Muscle of leg (tissue), 11 donors: Measurements from ENCODE around the gene BNIP3. TPM values are rescaled to one million over a fixed set of nuclear protein-coding genes. Genes with fewer than 3 reads are reported as not detected.

Experiments used
- DNase-seq: peaks from one replicate; pipeline ENCODE4 v3.0.0; 2013
- H3K27ac ChIP-seq: one replicate; pipeline ENCODE4 v1.5.1; 2013; ENCODE audit warnings: mild to moderate bottlenecking, low read length, control low read depth
- H3K27me3 ChIP-seq: one replicate; pipeline ENCODE4 v1.6.1; 2013; ENCODE audit warnings: low read length; ENCODE audit not compliant: control insufficient read depth, insufficient read depth
- H3K36me3 ChIP-seq: one replicate; pipeline ENCODE4 v1.6.1; 2013; ENCODE audit warnings: low read length; ENCODE audit not compliant: control insufficient read depth, insufficient read depth
- H3K4me1 ChIP-seq: one replicate; pipeline ENCODE4 v1.6.1; 2013; ENCODE audit warnings: low read length; ENCODE audit not compliant: control insufficient read depth, insufficient read depth
- H3K4me3 ChIP-seq: one replicate; pipeline ENCODE4 v1.5.1; 2013; ENCODE audit warnings: low read length, control low read depth
- H3K9me3 ChIP-seq: replicated peaks from 2 replicates; pipeline ENCODE4 v1.6.1; 2013; ENCODE audit warnings: low read depth, low read length; ENCODE audit not compliant: control insufficient read depth
- WGBS: methylation state at CpG from one replicate; pipeline ENCODE4 v1.1.5; 2013; ENCODE audit warnings: missing lambda C conversion rate; ENCODE audit not compliant: insufficient coverage; 5-methylcytosine and 5-hydroxymethylcytosine counted together
- polyA plus RNA-seq, 8 donors: library from polyadenylated mRNA; unstranded; fragments of 120-200 nt; gene quantifications; one replicate each; pipeline versions ENCODE4 v1.2.1 to v1.2.3, GENCODE V29; 2013; ENCODE audit warnings: inconsistent platforms in 1 of 8, low replicate concordance in 1 of 8; ENCODE audit not compliant: insufficient read length in 8 of 8, insufficient read depth in 1 of 8
- total RNA-seq: library from RNA; stranded (reverse); fragments of 120-200 nt; gene quantifications from one replicate; pipeline ENCODE4 v1.2.4, GENCODE V29; 2013

Gene BNIP3
- total and polyA plus RNA-seq, 9 donors, result 34.6 to 44.6 (median 40.0) TPM

DNA sequence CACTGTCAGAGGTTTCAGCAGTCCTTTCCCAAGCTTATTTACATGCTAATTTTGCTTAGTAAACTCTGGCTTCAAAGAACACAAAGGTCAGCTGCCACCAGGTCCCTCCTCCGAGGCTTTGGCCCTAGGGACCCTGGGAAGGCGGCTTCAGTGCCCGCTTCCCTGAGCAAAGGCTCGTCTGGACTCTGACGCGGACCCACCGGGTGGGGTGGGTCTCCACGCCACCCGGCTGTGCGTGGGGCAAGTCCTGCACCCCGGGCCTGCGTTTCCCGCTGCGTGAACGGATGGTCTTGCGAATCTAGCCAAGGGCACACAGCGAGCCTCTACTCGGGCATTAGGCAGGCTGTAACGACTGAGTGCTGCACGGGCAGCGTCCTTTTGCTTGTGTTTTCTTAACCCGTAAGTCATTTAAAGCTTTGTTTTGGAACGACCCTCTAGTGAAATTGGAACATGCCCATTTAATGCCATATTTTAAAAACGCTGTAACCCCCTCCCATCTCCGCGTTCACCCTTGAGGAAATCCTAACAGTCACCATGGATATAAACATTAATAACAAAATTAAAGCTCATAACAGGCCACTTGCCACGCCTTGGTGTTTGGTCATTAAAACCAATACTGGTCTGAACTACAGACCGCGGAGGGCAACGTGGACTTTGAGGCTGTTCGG lies 828 bp downstream of the BNIP3 start:
- peak; percentile 25 for DNase-seq
- Histone ChIP-seq H3K4me3 (peak overlapping the region; percentile 66), H3K27me3 (peaks cover 13% of the 10 kb centered on the region), H3K27ac (no peak overlapping the region), H3K36me3 (peaks cover 3% of the 10 kb centered on the region), H3K4me1 (peaks cover 21% of the 10 kb centered on the region), H3K9me3 (peaks cover 1% of the 10 kb centered on the region)
- 3% methylated on average over 30 of the region's 31 CpGs for WGBS

DNA sequence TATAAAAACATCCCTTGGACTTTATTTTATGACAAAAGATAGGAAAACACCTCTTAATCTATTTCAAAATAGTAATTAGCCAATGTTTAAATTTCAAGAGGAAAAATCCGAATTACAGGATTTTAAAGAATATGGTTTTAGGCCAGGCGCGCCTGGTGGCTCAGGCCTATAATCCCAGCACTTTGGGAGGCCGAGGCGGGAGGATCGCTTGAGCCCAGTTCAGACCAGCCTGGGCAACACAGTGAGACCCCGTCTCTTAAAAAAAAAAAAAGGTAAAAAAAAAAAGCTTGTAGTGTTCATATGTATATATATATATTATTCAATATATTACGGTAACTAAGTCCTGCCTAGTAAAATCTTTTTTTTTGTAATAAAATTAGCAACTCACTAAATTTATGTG lies 1.4 kb downstream of the BNIP3 start:
- no peaks in the 10 kb centered on the region for H3K9me3 ChIP-seq
- peaks cover 13% of the 10 kb centered on the region for H3K27me3 ChIP-seq
- H3K36me3 ChIP-seq, result peaks cover 3% of the 10 kb centered on the region
- H3K4me1 ChIP-seq, result peaks cover 21% of the 10 kb centered on the region
- H3K27ac ChIP-seq, result no peak overlapping the region
- H3K4me3 ChIP-seq, result peak overlapping the region; percentile 4
- DNase-seq, result no peak
- WGBS, result no CpG with 5 or more reads among the region's 8 CpGs

DNA sequence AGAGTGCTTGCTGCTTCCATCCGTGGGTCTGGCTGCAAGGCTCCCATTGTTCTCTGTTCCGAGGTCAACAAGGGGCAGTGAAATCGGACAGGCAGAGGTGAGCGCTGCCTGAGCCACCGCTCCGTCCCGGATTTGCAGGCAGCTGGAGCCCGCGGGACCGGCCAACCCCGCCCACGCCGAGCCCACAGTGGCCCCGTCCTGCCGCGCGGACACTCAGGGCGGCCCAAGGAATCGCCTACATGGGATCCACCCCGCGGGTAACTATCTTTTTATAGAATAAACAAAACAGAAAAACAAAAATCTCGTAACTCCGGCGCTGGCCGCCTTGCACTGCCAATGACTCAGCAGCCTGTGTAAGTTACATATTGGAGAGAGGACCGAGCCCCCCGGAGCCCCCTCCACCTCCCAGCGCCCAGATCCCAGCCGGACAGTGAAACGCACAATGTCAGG lies 1.9 kb downstream of the BNIP3 start:
- WGBS, result under 1% methylated on average over 13 of the region's 30 CpGs
- no peaks in the 10 kb centered on the region for H3K9me3 ChIP-seq
- H3K4me1 ChIP-seq, result peaks cover 21% of the 10 kb centered on the region
- peaks cover 13% of the 10 kb centered on the region for H3K27me3 ChIP-seq
- peak overlapping the region; percentile 4 for H3K4me3 ChIP-seq
- H3K36me3 ChIP-seq, result peaks cover 3% of the 10 kb centered on the region
- H3K27ac ChIP-seq, result no peak overlapping the region
- peak; percentile 31 for DNase-seq

DNA sequence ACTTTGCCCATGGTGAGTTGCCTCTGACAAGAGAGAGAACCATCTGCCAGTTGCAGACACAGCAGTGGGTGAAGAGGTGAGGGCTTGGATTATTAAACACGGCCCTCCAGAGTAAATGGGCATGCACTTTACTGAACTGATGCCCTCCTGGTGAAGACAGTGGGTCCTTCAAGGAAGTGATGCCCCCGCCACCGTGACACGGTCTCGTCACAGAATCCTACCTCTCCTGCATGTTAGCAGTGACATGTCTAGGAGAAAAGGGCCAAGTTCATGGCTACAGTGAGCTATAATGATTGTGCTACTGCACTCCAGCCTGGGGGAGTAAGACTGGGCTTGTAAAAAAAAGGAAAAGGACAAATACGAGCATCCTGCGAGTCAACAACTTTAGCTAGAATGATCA lies 2.4 kb downstream of the BNIP3 start:
- 29% methylated on average over 2 of the region's 7 CpGs for WGBS
- DNase-seq, result no peak
- Histone ChIP-seq H3K27ac (no peak overlapping the region), H3K4me1 (peaks cover 21% of the 10 kb centered on the region), H3K27me3 (peaks cover 13% of the 10 kb centered on the region), H3K36me3 (peaks cover 3% of the 10 kb centered on the region), H3K9me3 (no peaks in the 10 kb centered on the region), H3K4me3 (no peak overlapping the region)

DNA sequence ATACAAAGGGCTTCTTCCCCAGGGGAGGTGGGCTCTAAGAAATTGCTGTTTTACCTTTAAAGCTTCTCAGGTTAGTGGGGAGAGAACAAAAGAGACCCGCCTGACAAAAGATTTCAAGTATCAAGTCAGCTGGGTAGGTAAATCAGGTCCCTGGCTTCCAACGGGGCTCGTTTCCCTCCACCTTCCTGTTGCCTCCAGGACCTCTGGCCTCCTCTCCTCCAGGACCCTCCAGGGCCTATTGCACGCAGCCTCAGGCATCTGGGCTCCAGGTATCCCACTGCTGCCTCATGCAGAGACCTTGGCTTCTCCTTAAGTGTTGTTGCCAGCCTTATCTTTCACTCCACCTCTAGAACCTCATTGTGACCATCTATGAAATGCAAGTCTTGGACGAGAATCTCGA lies 2.9 kb downstream of the BNIP3 start:
- WGBS, result 73% methylated on average over 5 of the region's 6 CpGs
- Histone ChIP-seq H3K27ac (no peak overlapping the region), H3K27me3 (peaks cover 13% of the 10 kb centered on the region), H3K4me1 (peaks cover 21% of the 10 kb centered on the region), H3K36me3 (peaks cover 3% of the 10 kb centered on the region), H3K9me3 (no peaks in the 10 kb centered on the region), H3K4me3 (no peak overlapping the region)
- no peak for DNase-seq

DNA sequence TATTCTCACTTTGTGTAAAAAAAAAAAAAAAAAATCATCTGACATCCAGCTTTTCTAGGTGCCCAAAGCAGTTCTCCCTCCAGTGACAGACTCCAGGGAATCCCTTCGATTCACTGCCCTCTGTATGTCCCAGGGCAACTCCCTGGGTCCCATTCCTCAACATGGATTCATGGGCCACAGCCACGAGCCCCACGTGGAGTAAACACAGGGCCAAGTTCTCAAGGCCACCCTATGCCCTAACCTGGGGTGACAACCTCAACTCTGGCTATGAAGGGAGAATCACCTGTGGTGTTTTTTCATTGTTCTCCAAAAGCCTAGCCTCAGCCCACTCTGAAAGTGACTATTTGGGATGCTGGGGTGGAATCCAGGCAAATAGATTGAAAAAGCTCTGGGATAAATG lies 3.4 kb downstream of the BNIP3 start:
- DNase-seq, result no peak
- H3K27me3 ChIP-seq, result peaks cover 13% of the 10 kb centered on the region
- H3K27ac ChIP-seq, result no peak overlapping the region
- H3K4me1 ChIP-seq, result peaks cover 25% of the 10 kb centered on the region
- WGBS, result 100% methylated on average over 1 of the region's 3 CpGs
- H3K4me3 ChIP-seq, result no peak overlapping the region
- H3K9me3 ChIP-seq, result no peaks in the 10 kb centered on the region
- peaks cover 3% of the 10 kb centered on the region for H3K36me3 ChIP-seq

DNA sequence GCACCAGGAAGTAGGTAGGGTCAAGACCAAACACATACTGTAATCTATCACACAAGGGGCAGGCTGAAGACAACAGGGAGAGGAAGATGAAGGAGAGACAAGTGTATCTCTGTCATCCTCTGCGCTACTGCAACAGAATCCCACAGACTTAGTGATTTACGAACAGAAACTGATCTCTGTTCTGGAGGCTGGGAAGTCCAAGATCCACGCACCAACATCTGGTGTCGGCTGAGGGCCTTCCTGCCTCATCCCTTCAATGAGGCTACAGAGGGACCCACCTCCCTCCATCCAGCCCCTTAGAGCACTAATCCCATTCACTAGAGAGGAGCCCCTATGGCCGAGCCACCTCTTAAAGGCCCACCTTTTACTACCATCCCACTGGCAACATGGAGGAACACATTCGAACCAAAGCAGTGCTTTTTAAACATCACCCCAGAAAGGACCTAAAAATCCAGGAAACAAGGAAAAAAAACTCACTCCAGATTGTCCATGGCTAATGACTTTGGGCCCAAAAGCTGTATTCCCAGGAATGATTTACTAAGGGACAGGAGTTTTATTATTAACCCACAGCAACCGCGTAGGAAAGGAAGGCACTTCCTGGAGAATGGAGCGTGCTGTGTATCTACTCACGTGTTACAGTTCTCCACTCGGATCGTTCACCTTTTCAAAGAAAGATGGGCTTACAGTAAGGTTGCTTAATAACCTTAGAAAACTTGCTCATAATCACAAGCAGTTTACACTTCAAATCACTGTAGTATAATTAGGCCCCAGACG lies 4.2 kb downstream of the BNIP3 start:
- H3K36me3 ChIP-seq, result peaks cover 11% of the 10 kb centered on the region
- H3K27me3 ChIP-seq, result peaks cover 10% of the 10 kb centered on the region
- H3K4me3 ChIP-seq, result no peak overlapping the region
- WGBS, result 87% methylated on average over 7 of the region's 13 CpGs
- H3K27ac ChIP-seq, result no peak overlapping the region
- peaks cover 33% of the 10 kb centered on the region for H3K4me1 ChIP-seq
- no peak for DNase-seq
- H3K9me3 ChIP-seq, result no peaks in the 10 kb centered on the region

DNA sequence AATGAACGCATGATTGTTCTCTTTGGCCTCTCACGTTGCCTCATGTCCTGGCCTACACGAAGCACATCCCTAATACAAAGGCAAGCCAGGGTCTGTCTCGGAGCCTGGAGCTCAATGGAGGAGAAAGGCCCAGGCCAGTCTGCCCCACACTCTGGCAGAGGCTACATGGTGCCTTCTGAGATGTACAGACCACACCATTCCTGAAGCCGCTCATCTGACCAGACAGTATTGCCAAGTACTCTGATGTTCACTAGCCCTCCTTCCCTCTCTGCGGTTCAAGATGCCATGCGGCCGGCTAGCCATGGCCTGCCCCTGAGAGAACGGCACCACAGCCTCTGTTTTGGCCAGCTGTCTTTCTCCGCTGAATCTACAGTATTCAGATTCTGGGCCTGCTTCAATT lies 5.9 kb downstream of the BNIP3 start:
- DNase-seq, result no peak
- H3K36me3 ChIP-seq, result peaks cover 25% of the 10 kb centered on the region
- H3K4me3 ChIP-seq, result no peak overlapping the region
- no peak overlapping the region for H3K27ac ChIP-seq
- H3K4me1 ChIP-seq, result peaks cover 33% of the 10 kb centered on the region
- H3K27me3 ChIP-seq, result peaks cover 5% of the 10 kb centered on the region
- WGBS, result 92% methylated on average over 10 of the region's 10 CpGs
- H3K9me3 ChIP-seq, result no peaks in the 10 kb centered on the region

DNA sequence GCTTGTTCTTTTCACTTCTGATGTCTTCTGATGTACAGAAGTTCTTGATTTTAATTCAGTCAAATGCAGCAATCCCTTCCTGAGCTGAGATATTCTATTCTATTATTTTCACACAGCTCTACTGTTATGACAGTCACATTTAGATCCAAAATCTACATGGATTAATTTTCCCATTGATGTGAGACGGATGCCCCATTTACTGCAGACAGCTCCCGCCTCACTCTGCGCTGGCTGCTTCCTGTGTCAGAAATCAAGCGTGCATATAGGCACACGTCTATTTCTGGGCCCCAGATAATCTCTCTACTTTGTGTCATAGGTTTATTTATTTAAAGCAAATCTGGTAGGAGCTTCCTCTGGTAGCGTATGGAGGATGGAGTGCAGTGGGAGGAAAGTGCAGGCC lies 6.7 kb downstream of the BNIP3 start:
- Histone ChIP-seq H3K9me3 (no peaks in the 10 kb centered on the region), H3K36me3 (peaks cover 33% of the 10 kb centered on the region), H3K4me1 (peaks cover 27% of the 10 kb centered on the region), H3K4me3 (no peak overlapping the region), H3K27me3 (peaks cover 2% of the 10 kb centered on the region), H3K27ac (no peak overlapping the region)
- no CpG with 5 or more reads among the region's 6 CpGs for WGBS
- no peak for DNase-seq

DNA sequence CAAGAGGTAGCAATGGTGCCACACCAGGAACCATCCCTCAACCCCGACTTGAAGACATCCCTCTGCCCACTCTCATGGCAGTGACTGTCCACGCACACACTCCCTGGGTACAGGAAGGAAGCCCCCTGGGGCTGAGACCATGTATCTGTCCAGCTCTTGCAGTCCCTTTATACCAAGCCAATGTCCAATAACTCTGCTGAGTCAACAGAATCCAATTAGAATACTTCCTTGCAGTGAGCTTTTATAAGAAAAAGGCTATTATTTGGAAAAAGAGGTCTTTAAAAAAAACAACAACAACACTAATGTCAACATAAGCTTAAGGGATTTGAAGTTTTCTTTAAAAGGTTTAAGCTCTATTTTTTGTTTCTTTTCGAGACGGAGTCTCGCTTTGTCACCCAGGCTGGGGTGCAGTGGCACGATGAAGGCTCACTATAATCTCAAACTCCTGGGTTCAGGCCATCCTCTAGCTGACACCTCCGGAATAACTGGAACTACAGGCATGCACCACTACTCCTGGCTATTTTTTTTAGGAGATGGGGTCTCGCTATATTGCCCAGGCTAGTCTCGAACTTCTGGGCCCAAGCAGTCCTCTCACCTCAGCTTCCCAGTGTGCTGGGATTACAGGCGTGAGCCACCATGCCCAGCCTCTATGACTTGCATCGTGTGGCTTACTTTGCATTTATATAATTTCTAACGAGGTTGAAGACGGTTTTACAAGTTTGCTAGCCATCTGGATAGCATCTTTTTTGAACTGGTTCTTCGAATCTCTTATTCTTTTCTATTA lies 7.5 kb downstream of the BNIP3 start:
- Histone ChIP-seq H3K4me1 (peaks cover 19% of the 10 kb centered on the region), H3K9me3 (no peaks in the 10 kb centered on the region), H3K27ac (no peak overlapping the region), H3K4me3 (no peak overlapping the region), H3K36me3 (peaks cover 40% of the 10 kb centered on the region), H3K27me3 (no peaks in the 10 kb centered on the region)
- 91% methylated on average over 8 of the region's 14 CpGs for WGBS
- no peak for DNase-seq
